GM21786 (cell line): Measurements from ENCODE around the gene WWC1.

Experiments
- ATAC-seq: cut with Tn5 transposase; IDR thresholded peaks from one replicate; pipeline ENCODE4 v1.9.1; 2021; ENCODE audit not compliant: unreplicated experiment

WWC1 gene

DNA sequence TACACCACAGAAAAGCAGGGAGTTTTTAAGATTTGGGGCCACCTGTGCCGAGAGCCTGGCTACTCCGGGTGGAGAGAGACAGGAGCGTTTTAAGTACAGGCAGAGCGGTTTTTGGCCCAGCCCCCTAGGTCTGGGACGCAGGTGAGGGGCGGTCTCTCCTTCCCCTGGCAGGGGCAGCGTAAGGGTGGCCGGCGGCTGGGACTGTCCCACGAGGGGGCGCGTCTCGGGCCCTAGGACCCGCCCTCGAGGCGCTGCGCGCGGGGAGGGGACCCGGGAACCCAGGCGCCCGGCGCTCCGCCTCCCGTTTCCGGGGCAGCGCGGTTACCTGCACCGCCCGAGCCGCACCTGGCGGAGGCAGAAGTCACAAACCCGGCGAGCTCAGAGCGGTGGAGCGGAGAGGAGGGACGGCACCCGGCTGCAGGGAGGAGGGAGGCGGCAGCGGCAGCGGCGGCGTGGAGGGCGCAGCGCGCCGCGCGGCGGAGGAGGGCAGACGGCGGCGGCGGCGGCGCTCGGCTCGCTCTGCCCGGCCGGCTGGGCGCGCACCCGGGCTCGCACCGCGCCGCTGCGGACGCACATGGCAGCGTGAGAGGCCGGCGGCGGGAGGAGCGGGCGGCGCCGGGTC, at the start of gene WWC1:
Gene WWC1 (plus strand): TSS at position 304 of the 622 bp plus-strand sequence. CDS start 508 bp downstream, outside the sequence.
- peak; percentile 76 for ATAC-seq

DNA sequence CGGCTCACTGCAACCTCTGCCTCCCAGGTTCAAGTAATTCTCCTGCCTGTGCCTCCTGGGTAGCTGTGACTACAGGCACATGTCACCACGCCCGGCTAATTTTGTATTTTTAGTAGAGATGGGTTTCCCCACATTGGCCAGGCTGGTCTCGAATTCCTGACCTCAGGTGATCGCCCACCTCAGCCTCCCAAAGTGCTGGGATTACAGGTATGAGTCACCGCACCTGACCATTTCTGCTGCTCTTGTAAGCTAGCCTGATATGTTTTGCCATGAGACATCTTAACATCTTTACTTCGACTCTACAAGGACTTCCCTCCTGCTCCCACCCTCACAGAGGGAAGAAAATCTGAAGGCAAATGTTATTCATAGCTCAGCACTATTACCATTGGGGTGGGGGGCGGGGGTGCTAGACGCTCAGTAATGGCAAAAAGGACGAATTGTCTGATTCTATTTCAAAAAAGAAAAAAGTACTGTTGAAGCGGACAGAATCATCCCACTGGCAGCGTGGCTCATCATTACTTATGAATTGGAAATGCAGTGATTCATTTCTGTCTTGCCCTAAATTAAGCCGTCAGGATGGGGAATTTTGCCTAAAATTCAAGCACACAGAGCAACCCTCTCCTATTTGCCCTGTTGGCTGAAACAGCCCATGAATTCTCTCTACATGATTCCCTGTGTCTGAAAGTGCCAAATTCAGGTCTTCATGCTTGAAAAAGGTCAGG, 46.4 kb upstream of the WWC1 start:
- no peak for ATAC-seq

DNA sequence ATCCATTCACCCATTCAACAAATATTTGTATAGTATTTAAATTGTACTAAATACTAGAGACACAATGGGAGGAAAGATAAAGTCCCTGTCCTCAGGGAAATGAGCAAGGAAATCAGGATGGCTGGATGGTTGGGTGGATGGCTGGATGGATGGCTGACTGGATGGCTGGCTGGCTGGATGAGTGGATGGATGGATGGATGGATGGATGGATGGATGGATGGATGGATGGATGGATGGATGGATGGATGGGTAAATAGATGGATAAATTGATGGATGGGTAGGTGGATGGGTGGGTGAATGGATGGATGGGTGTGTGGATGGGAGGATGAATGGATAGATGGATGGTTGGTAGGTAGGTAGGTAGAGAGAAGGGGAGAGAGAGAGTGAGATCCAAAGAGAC, 41.5 kb upstream of the WWC1 start:
- no peak for ATAC-seq

DNA sequence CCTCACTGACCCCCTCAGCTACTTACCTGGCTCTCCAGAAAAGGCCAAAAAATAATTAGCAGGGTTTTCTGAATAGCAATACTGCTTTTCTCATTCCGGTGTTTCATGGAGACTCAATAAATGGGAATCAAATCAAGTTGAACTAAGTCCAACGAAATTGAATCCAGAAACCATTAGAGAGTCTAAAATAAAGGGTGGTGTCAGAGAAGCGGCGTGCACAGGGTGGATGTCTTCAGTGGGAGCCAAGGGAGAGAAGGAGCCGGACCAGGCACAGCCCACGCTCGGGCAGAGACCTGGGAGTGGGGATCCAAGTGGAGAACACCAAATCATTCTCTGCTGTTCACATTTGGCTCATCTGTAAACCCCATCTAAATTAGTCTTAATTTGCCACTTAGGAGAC, 40.2 kb upstream of the WWC1 start:
- ATAC-seq: no peak

DNA sequence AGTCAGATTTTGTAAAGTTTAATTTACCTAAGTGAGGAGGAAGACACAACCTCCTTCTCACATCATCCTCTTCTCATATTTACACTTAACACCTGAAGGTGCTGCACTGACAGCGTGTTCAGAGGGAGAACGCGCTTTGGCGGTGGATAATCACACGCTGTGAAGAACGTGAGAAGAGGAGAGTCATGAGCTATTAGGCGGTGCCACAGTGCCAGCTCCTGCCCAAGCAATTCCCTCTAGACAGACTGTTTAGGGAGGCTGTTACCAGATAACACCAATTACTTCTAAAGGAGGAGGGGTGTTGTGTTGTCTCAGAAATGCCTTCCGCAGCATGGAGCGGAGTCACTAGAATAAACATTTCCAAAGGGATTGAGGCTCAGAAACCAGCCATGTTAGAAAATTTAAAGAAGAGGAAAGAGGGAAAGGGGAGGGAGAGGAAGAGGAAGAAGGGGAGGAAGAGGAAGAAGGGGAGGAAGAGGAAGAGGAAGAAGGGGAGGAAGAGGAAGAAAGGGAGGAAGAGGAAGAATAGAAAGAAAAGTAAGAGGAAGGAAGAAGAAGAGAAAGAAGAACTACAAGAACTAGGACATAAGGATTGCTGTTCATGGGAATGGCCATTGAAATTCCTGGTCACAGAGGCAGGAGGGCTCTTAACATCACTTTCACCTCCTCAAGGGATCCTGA, 37.3 kb upstream of the WWC1 start:
- ATAC-seq: no peak

DNA sequence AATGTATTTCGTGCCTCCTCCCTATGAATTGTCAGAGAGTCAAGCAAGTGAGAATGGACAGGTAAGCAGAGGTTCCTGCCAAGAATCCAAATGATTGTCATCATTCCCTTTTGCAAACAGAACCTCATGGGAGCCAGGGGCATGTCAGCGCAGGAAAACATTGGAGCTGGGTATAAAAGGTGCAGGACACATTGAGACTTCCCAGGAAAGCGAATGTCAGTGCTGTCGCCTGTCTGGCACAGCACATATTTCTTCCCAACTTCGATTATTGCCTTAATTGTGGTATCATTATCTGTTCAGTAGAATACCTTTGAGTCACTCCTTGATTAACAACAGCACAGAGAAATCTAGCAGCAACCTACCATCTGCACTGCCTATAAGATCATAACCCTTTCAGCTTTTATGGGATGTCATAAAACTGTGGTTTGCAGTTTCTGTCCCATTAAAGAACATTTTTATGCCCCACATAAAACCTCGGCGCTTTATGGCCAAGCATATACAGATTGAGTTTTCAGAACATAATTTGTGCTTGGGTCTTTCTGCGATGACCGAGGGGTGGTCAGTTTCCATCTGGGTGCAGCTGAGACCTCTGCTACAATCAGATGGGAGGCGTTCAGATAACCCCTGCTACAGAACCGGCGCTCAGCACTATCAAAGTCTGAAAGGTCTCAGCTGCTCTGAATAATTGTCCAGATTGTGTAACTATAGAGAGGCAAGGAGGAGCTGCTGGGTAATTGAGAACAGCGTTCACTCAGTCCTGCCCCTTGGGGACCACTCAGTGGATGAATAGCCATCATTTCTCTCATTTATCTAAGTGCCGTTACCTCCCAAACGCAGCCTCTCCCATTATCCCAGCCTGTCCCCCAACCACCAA, 30.9 kb upstream of the WWC1 start:
- ATAC-seq: no peak

DNA sequence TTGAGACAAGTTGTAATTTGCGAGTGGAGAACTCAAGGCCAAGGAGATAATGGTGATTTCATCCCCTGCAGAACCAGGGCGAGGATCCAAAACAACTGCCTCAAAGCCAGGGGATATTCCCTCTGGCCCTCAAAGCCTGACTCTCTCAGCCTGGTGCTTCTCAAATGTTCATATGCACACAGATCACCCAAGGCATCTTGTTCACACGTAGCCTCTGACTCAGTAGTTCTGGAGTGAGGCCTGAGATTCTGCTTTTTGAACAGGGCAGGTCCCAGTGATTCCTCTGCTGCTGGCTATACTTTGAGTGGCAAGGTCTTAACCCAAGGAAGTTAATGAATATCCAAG, 30.2 kb upstream of the WWC1 start:
- ATAC-seq: no peak

DNA sequence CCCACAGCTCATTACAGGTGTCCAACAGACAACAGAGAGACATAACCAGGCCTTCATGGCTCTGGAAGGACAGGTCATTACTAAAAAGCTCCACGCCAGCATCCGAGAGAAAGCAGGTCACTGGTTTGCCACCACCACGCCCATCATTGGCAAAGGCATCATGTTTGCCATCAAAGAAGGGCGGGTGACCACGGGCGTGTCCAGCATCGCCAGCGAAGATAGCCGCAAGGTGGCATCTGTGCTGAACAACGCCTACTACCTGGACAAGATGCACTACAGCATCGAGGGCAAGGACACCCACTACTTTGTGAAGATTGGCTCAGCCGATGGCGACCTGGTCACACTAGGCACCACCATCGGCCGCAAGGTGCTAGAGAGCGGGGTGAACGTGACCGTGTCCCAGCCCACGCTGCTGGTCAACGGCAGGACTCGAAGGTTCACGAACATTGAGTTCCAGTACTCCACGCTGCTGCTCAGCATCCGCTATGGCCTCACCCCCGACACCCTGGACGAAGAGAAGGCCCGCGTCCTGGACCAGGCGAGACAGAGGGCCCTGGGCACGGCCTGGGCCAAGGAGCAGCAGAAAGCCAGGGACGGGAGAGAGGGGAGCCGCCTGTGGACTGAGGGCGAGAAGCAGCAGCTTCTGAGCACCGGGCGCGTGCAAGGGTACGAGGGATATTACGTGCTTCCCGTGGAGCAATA, 29.3 kb upstream of the WWC1 start:
- ATAC-seq: no peak

DNA sequence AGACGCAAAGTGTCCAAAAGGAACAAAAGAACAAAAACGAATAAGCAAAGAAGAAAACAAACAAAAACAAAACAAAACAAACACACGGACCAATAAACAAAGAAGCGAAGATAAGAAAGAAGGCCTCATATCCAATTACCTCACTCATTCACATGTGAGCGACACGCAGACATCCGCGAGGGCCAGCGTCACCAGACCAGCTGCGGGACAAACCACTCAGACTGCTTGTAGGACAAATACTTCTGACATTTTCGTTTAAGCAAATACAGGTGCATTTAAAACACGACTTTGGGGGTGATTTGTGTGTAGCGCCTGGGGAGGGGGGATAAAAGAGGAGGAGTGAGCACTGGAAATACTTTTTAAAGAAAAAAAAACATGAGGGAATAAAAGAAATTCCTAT, 28.3 kb upstream of the WWC1 start:
- no peak for ATAC-seq

DNA sequence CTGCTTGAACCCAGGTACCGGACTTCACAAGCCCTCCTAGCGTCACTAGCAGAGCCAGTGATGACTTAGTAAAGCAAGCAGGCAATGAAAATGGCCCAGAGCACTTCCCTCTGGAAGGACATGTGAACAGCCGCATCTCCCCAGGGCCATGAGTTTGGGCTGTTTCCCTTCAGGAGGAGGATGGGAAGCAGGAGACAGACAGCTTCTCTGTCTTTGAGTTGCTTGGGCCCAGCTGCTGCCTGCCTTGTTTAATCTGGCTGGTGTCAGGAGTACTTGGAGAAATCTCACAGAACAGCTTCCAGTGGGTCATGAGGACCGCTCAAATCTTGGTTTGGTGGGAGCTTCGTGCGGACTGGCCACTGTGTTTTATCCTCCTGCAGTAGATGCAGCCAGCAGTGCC, 25.4 kb upstream of the WWC1 start:
- no peak for ATAC-seq

DNA sequence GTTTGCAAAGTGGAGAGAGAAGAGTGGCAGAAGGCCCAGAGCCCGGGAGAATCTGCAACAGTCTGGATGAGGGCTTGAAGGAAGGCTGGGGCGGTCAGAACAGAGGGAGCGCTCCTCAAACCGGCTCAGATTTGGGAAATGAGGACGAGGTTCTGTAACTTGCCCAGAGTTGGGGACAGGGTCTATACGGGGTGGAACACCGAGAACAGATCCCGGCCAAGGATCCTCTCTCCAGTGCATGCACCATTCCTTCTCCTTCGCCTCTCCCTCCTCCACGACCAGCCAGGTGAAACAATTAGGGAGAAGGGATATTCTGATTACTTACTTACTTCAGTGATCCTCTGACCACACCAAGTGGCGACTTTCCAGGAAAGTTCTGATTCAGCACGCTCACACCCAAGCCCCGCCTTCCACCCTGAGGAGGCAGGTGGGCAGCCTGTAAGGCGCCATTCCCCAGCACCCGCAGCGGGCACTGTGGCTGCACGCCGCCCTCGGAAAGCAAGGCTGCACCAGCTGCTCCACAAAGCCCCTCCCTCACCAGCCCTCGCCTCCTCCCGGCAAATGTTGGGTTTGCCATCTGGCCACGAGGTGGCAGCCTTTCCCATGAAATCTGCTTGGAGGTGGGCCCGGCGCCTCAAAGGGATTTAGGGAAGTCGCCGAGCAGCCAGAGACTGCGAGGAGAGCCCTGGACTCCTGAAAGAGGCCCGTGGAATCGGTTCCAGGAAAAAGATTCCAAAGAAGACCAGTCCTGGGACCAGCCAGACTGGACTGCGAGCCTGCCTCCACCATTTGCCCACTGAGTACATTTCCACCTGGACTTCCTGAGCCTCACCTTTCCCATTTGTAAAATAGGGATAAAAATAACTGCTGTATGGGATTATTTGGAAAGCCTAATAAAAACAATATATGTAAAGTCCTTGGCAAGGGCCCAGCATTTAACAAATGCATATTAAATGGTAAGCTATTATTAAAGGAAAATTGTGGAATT, 22.2 kb upstream of the WWC1 start:
- peak; percentile 79 for ATAC-seq

DNA sequence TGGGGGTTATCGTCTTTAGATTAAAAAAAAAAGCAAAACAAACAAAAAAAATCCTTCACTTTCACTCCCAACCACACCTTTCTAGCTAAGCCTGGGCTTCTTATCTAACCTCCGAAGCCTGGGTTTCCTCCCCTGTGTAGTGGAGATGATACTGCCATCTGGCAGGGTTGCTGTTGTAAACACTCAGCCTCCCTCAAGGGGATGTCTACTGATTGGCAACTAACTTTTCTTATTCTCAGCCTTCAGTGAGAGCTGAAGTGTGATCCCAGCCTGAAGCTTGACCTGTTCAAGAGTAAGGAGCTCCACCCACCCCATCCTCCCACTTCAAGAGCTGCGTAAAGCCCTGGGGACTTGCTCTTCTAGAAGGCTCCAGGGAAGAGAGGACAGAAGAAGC, 21.5 kb upstream of the WWC1 start:
- ATAC-seq: no peak

DNA sequence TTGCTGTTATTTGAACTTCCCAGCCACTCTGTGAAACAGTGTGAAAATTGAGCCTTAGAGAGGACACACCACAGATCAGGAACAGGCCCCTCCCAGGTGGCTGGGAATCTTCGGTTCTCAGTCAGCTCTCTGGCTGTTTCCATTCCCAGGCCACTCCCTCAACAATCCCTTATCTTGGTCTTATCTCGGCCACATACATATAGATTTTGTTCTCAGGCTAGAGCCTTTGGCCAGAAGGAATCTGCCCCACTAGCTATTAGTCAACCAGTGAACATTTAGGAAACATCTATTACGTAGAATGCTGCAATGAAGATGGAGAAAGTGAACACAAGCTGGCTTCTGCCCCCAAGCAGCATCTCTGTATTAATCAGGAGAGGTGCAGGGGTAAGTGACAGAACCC, 21.0 kb upstream of the WWC1 start:
- ATAC-seq: no peak

DNA sequence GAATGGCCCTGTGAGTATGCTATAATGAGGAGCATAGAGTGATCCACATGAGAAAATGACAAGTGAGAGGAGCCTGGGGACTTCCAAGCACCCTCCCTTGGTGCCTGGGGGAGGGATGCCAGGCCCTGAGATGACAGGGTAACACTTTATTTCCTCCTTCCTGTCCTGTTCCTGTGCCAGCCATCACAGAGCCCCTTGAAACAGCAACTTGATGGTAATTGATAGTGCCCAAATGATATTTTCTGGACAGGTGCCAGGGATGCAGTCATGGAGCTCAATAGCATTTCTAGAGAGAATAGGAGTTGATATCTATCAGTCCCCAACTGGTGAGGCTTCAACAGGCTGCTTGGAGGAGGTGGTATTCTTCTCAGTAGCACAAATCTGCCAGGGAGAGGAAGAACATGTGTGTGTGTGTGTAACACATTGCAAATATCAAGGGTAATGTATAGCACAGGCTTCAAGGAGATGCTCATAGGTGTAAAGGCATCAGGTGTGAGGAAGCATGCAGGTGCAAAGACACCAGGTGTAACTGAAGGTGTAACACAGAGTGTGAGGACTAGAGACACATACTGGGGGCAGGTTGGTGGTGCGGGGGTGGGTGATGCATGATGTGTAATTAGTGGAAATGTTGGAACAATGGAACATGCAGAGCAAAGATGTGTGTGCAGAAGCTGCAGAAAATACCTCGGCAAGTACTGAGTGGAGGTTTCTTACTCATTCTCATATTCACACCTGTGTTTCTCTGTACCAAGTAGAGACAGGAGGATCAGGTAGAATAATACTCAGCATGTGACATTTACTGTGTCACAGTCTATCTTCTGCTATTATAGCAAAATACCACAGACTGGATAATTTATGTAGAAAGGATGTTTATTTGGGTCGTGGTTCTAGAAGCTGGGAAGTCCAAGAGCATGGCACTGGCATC, 18.1 kb upstream of the WWC1 start:
- ATAC-seq: no peak

DNA sequence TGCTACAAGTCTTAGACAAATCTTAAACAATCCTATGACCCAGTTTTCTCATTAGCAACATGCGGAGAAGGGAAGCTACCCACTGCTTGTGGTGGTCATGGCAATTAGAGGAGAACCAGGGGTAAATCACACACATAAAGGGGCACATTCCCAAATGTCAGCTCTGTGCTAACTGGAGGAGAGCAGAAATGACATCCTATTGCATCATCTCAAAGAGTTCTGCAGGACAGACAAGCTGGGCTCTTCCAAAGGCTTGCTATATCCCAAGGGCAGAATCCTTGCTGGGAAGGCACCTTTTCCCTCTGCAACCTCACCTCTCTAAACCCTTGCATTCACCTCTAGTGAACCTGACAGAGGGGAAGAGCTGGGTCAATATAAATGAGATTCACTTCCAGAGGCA, 17.0 kb upstream of the WWC1 start:
- no peak for ATAC-seq

DNA sequence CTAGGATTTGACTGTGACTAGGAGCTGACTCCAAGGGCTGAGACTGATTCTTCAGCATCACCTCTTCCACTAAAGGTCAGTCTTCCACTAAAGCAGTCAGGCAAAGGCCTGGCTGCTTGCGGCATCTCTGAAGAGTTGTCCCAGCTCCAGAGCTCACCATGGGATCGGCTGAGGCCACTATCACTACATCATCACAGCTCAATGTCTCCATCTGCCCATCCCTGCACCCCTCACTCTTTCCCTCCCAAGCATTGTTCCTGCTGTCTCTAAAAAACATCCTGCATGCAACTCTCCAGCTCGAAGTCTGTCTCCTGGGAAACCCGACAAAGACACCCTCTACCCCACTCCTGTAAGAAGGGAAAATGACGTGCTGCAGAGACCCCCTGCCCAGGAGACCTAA, 15.5 kb upstream of the WWC1 start:
- ATAC-seq: no peak

DNA sequence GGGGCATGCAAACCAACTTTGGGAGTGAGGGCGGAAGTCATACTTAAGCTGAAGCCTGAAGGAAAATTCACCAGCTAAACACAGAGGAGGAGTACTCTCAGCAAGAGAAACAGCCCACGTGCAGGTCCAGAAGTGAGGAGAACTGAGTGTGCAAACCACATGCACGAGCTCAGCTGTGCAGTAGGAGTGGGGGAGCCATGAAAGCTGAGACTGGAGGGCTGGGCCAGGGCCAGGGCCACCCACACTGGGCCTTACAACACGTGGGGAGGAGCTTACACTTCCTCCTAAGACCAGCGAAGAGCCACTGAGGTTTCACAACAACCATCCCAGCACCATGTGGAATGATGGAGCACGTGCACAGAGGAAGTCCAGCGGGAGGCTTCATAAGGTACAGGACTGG, 9.3 kb upstream of the WWC1 start:
- no peak for ATAC-seq

DNA sequence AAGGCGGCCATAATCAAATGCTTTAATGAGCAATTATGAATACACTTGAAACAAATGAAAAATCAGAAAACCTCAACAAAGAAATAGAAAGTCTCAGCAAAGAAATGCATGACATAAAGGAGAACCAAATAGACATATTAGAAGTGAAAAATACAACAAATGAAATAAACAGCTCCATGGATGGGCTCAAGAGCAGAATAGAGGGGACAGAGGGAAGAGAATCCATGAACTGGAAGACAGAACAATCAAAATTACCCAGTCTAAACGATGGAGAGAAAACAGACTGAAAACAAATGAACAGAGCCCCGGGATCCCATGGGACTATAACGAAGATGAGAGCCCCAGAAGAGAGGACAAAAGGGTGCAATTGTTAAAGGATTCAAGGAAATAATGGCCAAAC, 6.6 kb upstream of the WWC1 start:
- ATAC-seq: no peak

DNA sequence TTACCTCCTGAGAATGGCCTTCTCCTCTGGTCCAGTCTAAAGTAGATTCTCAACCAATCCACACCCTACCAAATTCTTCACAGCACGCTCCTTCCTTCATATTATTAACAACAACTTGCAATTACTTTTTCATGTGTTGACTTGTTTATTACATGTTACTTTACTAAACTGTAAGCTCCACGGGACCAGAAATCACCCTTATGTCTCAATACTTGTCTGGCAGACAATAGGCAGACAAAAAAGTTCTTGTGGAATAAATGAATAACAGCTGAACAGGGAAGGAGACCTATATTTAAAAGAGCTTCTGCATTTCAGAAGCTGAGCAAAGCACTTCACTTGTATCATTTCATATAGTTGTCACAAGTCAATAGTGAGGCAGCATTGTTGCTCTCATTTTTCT, 5.7 kb upstream of the WWC1 start:
- no peak for ATAC-seq
